HG03280 (cell line): ENCODE results near the gene FOXK2.

Experiments used
- ATAC-seq: cut with Tn5 transposase; IDR thresholded peaks from one replicate; pipeline ENCODE4 v1.9.1; 2021; ENCODE audit warnings: mild to moderate bottlenecking, moderate library complexity; ENCODE audit not compliant: unreplicated experiment

The FOXK2 gene

DNA sequence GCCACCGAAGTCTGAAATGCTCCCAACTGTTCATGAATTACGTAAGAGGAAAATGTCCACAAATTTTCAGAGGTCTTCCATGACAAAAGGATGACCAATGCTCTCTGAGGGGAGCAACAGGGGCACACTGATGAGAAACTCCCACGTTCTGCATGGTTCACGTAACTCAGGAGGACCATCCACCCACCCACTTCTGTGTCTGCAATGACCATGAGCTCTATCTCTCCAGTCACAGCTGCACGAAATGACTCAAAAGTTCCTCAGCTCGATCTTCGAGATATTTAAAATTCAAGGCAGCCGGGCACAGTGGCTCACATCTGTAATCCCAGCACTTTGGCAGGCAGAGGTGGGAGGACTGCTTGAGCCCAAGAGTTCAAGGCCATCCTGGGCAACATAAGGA lies 112.9 kb downstream of the FOXK2 start:
- ATAC-seq, result no peak

DNA sequence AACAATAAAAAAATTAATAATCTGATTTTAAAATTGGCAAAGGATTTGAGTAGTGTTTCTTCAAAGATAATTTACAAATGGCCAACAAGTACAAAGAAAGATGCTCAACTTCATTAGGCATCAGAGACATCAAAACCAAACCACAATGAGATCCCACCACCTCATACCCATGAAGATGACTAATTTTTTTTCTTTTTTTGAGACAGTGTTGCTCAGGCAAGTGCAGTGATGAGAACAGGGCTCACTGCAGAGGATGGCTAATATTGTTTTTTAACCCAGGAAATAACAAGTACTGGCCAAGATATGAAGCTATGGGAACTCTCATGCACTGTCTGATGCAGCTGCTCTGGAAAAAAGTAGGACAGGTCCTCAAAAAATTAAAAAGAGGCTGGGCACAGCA lies 113.8 kb downstream of the FOXK2 start:
- ATAC-seq, result no peak

GRCh38 chr17:82636626-82637598 lies 117.4 kb downstream of the FOXK2 start:
- no peak for ATAC-seq

DNA sequence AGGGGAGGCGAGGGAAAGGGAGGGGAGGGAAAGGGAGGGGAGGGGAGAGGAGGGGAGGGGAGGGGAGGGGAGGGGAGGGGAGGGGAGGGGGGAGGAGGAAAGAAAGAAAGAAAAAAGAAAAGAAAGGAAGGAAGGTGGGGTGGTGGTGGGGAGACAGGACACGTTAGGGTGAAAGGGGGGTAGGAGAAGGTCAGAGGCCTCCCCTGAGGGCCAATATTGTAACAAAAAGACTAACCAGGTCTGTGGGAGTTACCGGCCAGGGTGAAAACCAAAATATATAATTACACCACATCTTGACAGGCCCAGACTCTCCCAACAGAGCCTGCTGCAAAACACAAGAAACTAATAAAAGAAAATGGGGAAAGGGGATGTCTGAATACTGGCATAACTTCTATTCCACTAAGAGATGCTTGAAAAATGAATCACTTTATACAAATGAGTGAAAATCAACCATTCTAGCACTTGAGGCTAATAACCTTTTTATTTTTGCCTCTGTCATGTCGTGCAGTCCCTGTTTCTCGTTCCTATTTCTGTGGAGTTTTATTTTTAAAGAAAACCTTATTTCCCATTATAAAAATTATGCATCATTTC lies 118.7 kb downstream of the FOXK2 start:
- no peak for ATAC-seq

- ATAC-seq, result no peak
These were observed 120.1 kb downstream of the FOXK2 start for GRCh38 chr17:82639628-82640027.

GRCh38 chr17:82640036-82640435 lies 120.5 kb downstream of the FOXK2 start:
- ATAC-seq, result no peak

DNA sequence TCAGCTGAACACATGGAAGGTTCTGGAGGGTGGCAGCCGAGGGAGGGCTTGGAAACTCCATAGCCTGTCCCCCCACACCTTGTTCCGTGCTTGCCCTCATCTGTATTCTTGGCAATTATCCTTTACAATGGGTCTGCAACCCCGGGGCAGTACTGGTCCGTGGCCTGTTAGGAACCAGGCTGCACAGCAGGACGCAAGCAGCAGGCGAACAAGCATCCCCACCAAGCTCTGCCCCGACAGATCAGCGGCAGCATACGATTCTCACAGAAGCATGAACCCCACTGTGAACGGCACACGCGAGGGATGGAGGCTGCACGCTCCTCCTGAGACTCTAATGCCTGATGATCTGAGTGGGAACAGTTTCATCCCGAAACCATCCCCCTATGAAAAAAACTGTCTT lies 122.5 kb downstream of the FOXK2 start:
- no peak for ATAC-seq

DNA sequence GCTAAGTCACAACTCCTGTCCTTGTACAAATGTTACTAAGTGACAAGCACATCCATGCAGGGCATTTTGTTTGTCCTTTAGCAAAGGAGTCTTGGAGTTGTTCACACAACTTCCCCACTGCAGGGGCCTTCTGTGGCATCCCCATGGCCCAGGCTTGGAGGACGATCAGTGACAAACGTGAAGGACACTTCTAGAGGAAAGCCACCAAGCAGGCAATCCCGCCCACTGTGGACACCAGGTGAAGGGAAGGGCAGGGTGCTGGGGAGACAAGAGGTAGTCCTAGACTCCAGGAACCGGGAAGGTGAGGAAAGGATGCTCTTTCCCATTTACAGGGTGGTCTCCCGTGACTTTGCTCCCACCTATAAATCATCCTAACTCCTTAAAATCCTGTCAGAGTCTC lies 124.6 kb downstream of the FOXK2 start:
- no peak for ATAC-seq

DNA sequence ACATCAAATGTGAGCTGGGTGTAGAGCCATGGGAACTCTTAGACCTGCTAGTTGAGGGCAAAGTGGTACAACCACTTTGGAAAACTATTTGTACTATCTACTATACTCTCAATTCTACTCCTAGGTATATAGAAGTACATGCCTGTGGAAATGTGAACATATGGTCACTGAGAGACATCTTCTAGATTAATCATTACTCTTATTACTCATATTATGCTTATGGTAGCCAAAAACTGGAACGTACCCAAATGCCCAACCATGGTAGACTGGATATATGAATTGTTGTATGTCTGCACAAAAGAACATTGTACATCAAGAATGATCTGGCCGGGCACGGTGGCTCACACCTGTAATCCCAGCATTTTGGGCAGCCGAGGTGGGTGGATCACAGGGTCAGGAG lies 126.0 kb downstream of the FOXK2 start:
- no peak for ATAC-seq

- ATAC-seq, result peak; percentile 21
These were observed 128.1 kb downstream of the FOXK2 start for GRCh38 chr17:82647593-82648164.

DNA sequence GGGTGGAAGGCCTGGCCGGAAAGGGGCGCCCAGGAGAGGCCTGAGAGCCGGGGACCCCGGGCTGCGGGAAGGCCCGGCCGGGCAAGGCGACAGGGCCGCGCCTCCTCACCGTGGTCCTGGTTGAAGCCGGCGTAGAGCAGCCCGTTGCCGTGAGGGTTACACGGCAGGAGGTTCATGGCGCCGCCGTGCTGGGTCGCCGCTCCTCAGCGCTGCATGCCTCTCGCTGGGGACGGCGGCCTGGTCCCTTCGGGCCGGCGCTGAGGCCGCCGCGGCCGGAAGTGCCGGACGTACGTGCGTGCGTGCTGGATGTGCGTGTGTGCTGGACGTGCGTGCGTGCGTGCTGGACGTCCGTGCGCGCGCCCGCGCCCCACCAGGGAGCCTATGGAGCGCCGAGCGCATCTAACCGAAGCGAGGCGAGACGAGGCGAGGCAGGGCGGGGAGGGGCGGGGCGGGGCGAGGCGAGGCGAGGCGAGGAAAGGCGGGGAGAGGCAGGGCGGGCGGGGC lies 128.7 kb downstream of the FOXK2 start, which contains the start of gene WDR45B:
TSS of gene WDR45B (minus strand) at position 280 of the 504 bp plus-strand sequence. CDS start at position 176, 104 bp downstream.
- ATAC-seq, result peak; percentile 81

GRCh38 chr17:82648742-82649331 lies 129.3 kb downstream of the FOXK2 start:
- ATAC-seq, result no peak

- no peak for ATAC-seq
These were observed 130.1 kb downstream of the FOXK2 start for GRCh38 chr17:82649501-82650261.

GRCh38 chr17:82650723-82651122 lies 131.2 kb downstream of the FOXK2 start:
- no peak for ATAC-seq

DNA sequence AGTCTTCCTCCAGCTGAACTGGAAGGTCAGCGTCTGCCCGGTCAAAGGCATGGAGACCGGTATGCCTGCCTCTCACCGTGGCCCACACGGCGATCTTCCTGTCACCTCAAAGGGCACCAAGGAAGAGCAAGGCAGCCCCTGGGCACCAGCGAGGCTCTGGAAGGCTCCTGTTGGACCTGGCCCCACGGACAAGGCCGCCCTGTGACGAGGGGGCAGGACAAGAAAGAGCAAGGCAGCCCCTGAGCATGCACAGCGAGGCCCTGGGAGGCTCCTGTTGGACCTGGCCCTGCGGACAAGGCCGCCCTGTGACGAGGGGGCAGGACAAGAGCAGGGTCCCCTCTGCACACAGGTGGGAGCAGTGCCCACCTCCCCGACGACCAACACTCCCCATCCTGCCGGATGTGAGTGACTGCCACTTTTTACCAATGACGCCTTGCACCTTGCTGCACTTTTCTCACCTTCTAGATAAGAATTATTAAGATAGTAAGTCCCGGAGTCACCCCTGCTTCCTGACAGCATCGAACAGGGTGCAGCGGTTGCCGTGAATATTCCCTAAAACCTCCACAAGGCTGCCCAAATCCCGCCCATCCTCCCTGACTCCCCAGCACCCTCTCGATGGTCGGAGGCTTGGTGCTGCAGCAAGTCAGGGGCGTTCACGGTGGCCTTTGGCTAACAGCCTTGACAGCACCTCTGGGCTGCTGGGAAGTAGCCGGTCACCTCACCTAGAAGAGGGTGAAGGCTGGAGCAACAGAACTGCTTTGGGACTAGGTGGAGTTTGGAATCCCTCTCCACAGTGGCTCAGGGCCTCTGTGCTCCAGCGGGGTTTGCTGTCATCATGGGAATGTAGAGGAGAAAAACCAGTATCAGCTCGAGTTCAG lies 134.4 kb downstream of the FOXK2 start:
- no peak for ATAC-seq
